GM18520 (cell line): ENCODE measurements around the gene DNAJC18.
A peak's percentile ranks its signal among the peaks of the same experiment; 100 is the strongest.
"Not testable (repeated sequence)": the region's sequence is repeated elsewhere in the genome, so short reads cannot be mapped to it uniquely, and the experiment has no call there.

Source experiments
- ATAC-seq: cut with Tn5 transposase; IDR thresholded peaks from one replicate; pipeline ENCODE4 v1.9.1; 2021; ENCODE audit not compliant: unreplicated experiment

Gene DNAJC18

DNA sequence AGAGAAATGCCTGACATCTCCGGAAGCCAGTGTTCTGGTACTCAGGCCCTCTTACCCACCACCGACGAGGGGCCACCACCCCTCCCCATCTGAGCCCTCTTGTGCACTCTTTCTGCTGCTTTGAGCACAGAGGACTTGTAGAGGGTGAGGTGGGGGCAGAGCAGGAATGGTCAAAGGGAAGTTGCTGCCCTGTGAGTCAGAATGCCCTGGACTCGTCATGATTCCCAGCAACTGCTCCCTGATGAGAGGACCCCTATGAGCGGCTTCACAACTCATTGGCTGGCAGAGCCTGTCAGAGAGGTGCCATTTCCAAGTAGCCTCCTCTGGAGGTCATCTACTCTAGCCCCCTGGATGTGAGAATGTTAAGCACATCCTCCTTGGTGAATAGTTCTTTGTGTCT is 22.4 kb upstream of the DNAJC18 start:
- ATAC-seq = no peak

DNA sequence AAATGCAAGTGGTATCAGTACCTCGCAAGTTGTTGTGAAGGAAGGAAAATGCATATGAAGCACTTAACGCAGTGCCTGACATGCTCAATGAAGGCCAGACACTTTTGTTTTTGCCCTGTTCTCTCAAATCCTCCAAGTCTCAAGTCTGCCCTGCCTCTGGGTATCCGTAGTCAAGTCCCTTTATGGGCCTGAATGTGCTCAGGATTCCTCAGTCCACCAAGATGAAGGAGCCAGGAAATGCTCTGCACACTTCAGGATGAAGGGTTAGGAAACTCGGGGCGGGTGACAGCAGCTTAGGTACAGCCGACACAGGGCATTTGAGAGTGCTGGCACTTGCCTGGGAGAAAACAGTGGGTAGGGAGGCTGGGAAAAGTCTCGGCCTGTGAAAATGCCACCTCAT is 21.9 kb upstream of the DNAJC18 start:
- ATAC-seq = no peak

DNA sequence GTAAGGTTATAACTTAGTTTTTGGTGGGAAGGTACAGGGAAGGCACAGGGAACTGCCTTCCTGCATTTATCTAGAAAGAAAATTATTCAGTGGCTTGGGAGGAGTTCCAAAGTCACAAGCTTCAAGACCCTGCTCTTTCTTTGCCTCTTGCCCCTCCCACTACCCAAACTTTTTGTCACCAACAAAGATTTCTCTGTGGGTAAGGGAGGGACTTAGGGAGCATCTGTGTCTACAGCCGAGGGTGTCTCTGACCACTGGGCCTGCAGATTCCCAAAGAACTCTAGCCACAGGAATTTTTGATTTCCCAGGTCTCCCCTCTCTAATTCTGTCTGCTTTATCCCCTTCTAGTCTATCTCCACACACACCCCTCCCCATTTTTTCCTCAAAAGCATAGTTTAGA is 21.1 kb upstream of the DNAJC18 start:
- no peak for ATAC-seq

- ATAC-seq = peak; percentile 28
Observed at GRCh38 chr5:139459451-139459934, 20.2 kb upstream of the DNAJC18 start.

DNA sequence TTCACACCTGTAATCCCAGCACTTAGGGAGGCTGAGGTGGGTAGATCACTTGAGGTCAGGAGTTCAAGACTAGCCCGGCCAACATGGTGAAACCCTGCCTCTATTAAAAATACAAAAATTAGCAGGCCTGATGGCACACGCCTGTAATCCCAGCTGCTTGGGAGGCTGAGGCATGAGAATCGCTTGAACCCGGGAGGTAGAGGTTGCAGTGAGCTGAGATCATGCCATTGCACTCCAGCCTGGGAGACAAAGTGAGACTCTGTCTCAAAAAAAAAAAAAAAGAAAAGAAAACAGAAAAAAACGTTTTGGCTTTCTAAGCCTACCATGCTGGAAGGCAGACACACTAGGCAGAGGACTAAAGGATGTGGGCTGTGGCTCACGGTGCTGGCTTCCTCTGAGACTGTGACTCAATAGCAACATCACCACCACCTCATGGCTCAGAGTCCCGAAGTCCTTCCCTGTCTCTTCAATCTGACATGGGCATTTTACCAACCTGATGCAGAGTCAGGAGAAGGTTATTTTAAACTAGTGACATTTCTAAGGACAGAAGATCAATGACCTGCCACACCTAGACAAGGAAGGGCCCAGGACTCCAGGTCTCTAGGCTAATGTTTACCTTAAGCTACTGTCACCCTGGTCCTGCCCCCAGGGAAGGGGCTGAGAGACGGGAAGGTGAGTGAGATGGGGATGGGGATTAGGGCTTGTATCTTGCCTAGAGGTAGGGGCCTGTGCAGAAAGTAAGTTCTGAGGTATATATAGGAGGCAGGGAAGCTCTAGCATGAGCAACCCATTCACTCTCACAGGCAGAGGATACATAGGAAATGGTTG is 19.5 kb upstream of the DNAJC18 start:
- ATAC-seq = peak; percentile 66

DNA sequence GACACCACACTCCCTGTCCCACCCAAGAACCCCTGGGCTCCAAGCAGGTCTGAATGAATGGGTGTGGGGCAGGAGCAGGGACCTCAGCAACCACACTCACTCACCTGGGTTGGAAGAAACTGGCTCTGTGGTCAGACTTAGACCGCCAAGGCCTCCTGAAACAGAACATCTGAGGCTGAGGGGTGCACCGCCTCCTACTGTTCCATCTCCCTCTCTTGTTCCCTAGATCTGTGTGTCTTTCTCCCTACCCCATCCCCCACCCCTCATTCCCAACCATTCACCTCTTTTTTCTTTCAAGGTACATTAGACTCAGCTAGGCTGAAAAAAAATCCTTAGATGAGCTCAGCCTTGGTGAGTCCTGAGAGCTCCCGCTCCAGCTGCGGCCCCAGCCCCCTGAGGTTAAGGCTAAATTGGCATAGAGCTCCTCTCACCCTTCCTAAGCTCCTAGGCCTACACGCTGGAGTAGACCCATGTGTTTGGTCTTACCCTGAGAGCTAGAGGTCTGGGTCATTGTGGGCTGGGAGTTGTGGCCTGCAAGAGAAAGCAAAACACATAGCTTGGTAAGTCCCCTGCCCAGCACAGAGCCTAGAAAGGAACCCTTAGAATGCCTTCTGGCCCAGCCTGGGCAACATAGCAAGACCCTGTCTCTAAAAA is 18.5 kb upstream of the DNAJC18 start:
- ATAC-seq = no peak

DNA sequence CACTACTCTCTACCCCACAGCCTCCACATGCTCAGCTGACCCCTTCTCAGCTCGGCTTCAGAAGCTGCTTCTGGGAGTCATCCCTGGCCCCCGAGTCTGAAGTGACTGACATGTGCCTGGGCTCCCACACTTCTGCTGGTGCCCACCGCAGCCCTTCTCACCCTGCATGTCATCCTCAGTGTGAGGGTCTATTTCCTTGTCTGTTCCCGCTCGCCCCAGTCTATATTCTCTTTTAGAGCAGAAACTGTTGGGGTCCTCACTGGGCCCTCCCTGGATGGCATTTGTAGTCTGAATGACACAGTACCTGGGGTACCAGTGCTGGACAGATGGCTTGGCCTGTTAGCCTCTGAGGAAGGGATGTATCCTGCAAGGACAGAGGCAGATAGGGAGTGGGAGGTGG is 17.9 kb upstream of the DNAJC18 start:
- ATAC-seq = no peak

DNA sequence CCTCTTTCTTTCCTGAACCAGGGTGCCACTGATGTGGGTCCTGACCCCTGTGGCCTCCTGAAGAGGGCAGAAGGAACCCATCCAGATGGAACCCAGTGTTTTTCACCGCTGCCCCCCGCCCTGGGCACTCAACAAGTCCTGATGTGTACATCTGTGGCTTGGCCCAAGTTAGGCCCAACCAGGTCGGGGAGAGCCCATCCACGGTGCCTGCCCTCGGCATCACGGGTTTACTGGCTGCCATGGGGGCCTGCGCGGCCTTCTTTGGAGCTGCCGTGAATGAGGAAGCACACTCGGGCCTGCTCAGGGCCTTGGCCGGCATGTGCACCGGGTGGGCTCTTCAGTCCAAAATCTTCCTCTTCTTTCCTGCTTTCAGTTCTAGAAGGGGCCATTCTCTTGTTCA is 17.5 kb upstream of the DNAJC18 start:
- no peak for ATAC-seq

- ATAC-seq = no peak
Observed at GRCh38 chr5:139454568-139455290, 15.4 kb upstream of the DNAJC18 start.

- ATAC-seq = no peak
Observed at GRCh38 chr5:139453683-139454567, 14.6 kb upstream of the DNAJC18 start.

DNA sequence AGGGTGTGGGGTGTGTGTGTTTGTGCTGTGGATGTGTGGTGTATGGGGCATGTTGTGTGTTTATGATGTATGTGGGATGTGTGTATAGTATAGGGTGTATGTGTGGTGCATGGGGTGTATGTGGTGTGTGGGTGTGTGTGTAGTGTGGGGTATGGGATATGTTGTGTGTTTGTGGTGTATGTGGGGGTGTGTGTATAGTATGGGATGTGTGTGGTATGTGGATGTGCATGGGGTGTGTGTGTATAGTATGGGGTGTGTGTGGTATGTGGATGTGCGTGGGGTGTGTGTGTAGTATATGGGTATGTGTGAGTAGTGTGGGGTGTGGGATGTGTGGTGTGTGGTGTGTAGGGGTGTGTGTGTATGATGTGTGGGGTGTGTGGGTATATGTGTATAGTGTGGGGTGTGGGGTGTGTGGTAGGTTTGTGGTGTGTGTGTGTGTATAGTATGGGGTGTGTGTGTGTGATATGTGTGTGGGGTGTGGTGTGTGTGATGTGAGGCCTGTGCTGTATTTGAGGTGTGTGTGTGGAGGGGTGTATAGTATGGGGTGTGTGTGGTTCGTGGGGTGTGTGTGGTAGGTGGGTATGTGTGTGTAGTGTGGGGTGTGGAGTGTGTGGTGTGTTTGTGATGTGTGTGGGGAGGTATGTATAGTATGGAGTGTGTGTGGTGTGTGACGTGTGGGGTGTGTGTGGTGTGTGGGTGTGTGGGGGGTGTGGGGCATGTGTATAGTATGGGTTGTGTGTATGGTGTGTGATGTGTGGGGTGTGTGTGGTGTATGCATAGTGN is 12.7 kb upstream of the DNAJC18 start:
- no peak for ATAC-seq

- ATAC-seq = no peak
Observed at GRCh38 chr5:139451176-139451575, 11.9 kb upstream of the DNAJC18 start.

DNA sequence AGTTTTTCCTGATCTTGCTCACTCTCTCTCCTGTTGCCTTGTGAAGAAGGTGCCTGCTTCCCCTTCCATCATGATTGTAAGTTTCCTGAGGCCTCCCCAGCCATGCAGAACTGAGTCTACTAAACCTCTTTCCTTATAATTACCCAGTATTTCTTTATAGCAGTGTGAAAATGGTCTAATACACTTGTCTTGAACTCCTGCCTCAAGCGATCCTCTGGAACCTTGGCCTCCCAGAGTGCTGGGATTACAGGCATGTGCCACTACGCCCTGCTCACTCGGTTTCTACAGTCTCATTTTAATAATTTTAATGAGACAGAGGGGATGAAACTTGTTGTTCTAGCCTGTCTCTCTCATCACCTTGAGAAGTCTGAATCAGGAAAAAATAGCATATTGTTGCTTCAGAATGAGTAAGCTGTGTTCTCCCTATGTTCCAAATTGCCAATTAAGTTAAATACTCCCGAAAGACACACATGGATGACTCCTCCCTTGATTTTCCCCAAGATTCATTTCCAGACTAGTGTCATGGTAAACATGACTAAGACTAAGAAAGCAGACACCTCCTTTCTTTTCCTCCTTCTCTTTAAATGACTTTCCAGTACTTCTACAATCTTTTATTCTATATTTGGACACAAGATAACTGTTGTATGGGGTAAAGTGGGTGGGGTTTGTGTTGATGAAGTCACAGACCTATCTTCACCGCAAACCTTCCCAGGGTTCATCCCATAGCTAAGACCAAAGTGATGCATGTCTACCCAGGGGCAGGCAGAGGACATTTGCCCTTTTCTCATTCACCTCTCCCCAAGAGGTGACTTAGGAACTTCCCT is 7.8 kb upstream of the DNAJC18 start:
- ATAC-seq = peak; percentile 53

DNA sequence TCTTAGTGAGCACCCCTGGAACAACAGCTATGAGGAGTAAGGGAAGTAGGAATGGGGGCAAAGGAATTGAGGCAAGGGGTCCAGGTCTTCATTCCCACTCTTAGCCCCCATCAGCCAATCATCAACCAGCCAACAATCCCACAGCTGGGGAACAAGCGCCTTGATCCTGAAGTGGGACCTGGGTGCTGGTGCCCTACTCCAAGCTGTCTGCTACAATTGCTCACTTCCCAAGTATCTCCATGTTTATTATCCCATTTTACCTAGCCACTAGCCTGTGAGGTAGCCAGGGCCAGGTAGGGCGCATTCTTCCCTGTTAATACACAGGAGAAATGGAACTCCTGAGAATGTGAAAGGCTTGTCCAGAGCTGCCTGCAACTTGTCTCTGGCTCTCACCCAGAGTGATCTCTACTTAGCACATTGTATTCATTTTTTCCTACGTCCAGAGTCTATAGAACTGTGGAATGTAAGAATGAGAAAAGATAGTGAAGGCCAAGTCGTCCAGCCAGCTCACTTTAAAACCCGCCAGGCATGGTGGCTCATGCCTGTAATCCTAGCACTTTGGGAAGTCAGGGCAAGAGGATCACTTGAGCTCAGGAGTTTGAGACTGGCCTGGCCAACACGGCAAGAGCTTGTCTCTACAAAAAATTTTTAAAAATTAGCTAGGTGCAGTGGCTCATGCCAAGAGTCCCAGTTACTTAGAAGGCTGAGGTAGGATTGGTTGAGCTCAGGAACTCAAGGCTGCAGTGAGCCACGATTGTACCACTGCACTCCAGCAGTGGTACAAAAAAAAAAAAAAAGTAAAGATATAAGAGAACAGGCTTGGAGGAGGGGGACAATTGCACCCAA is 6.2 kb upstream of the DNAJC18 start:
- ATAC-seq = no peak

- ATAC-seq = no peak
Observed at GRCh38 chr5:139443831-139444453, 4.6 kb upstream of the DNAJC18 start.

GRCh38 chr5:139440416-139440815 is 1.1 kb upstream of the DNAJC18 start:
- ATAC-seq = not testable (repeated sequence)

- ATAC-seq = no peak
Observed at GRCh38 chr5:139438707-139439012, 665 bp downstream of the DNAJC18 start.

DNA sequence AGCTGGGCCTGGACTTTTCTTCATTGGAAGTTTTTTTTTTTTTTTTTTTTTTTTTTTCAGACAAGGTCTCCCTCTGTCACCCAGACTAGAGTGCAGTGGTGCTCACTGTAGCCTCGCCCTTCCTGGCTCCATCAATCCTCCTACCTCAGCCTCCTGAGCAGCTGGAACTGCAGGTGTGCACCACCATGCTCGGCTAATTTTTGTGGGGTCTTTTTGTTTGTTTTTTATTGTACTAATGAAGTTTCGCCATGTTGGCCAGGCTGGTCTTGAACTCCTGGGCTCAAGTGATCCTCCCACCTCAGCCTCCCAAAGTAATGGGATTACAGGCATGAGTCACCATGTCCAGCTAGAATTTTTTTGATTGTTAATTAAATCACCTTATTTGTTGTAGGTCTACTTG is 3.6 kb downstream of the DNAJC18 start:
- no peak for ATAC-seq
